HFFc6 (cell line): Measurements from ENCODE around the gene SHC2. TPM values are rescaled to one million over a fixed set of nuclear protein-coding genes. Genes with fewer than 3 reads are reported as not detected.
A peak's percentile ranks its signal among the peaks of the same experiment; 100 is the strongest.

Experiments used
- DNase-seq: peaks from one replicate; pipeline ENCODE4 v3.0.0-alpha.2; 2018
- H3K27ac Mint-ChIP-seq: 2 replicates; pipeline ENCODE4 v1.8.0; 2020; ENCODE audit warnings: mild to moderate bottlenecking, mixed read lengths
- H3K27me3 Mint-ChIP-seq: 2 replicates; pipeline ENCODE4 v1.8.0; 2021; ENCODE audit warnings: mild to moderate bottlenecking, moderate library complexity, mixed read lengths; ENCODE audit not compliant: insufficient read depth
- H3K36me3 Mint-ChIP-seq: 2 replicates; pipeline ENCODE4 v1.8.0; 2021; ENCODE audit warnings: low read depth, mixed read lengths
- H3K4me1 Mint-ChIP-seq: 2 replicates; pipeline ENCODE4 v1.8.0; 2020; ENCODE audit warnings: low read depth, mixed read lengths
- H3K4me3 Mint-ChIP-seq: 2 replicates; pipeline ENCODE4 v1.8.0; 2020; ENCODE audit warnings: mild to moderate bottlenecking, moderate library complexity, mixed read lengths
- H3K9me3 Mint-ChIP-seq: 2 replicates; pipeline ENCODE4 v1.8.0; 2020; ENCODE audit warnings: mild to moderate bottlenecking, mixed read lengths
- CTCF ChIP-seq: fragments of 200-600 bp; sonication (generic); IDR thresholded peaks from 2 replicates; pipeline ENCODE4 v1.5.0; 2021; ENCODE audit warnings: antibody characterized with exemption, mild to moderate bottlenecking
- total RNA-seq, 6 experiments: library from RNA; stranded (reverse); fragmentation: NEBNext Ultra II Directional; extraction: Animal tissue kit (Norgen Biotek cat#: 25700); gene quantifications; 2 replicates in 1 of 6; 3 replicates in 5 of 6; pipeline ENCODE4 v1.2.3, GENCODE V29; 2021

SHC2 gene
- total RNA-seq, 6 experiments from 2014 or later, result not detected

GRCh38 chr19:497491-497868, 36.6 kb upstream of the SHC2 start:
- DNase-seq, result no peak

GRCh38 chr19:496986-497385, 36.2 kb upstream of the SHC2 start:
- Mint-ChIP-seq H3K4me3 (no peak overlapping the region), H3K27me3 (peaks cover 5% of the 10 kb centered on the region), H3K27ac (no peak overlapping the region), H3K9me3 (peaks cover 12% of the 10 kb centered on the region), H3K36me3 (peaks cover 9% of the 10 kb centered on the region; the same call in 1 of the 2 replicates), H3K4me1 (no peaks in the 10 kb centered on the region)
- TF ChIP-seq CTCF, result no peak
- DNase-seq, result no peak

More at GRCh38 chr19:497491-497868, 36.6 kb upstream of the SHC2 start:
- Mint-ChIP-seq H3K9me3 (peaks cover 12% of the 10 kb centered on the region), H3K36me3 (peaks cover 9% of the 10 kb centered on the region; the same call in 1 of the 2 replicates), H3K4me3 (no peak overlapping the region), H3K27me3 (peaks cover 7% of the 10 kb centered on the region), H3K27ac (no peak overlapping the region), H3K4me1 (no peaks in the 10 kb centered on the region)
- TF ChIP-seq CTCF, result no peak

GRCh38 chr19:496112-496665, 35.4 kb upstream of the SHC2 start, which contains the start of gene MADCAM1:
Gene MADCAM1 (plus strand): TSS chr19:496486. CDS start chr19:496500, 14 bp downstream.
- no peaks in the 10 kb centered on the region for H3K4me1 Mint-ChIP-seq
- peaks cover 12% of the 10 kb centered on the region for H3K9me3 Mint-ChIP-seq
- no peak for TF ChIP-seq CTCF
- H3K4me3 Mint-ChIP-seq, result no peak within 1 kb of the TSS
- peaks cover 9% of the 10 kb centered on the region; the same call in 1 of the 2 replicates for H3K36me3 Mint-ChIP-seq
- peaks cover 5% of the 10 kb centered on the region for H3K27me3 Mint-ChIP-seq
- DNase-seq, result no peak
- no peak within 1 kb of the TSS for H3K27ac Mint-ChIP-seq

GRCh38 chr19:495402-496111, 34.7 kb upstream of the SHC2 start:
- peaks cover 12% of the 10 kb centered on the region for H3K9me3 Mint-ChIP-seq
- peaks cover 5% of the 10 kb centered on the region for H3K27me3 Mint-ChIP-seq
- peaks cover 9% of the 10 kb centered on the region; the same call in 1 of the 2 replicates for H3K36me3 Mint-ChIP-seq
- no peaks in the 10 kb centered on the region for H3K4me1 Mint-ChIP-seq
- TF ChIP-seq CTCF, result peak; percentile 87
- H3K27ac Mint-ChIP-seq, result no peak overlapping the region
- no peak overlapping the region for H3K4me3 Mint-ChIP-seq
- DNase-seq, result peak; percentile 28

GRCh38 chr19:495081-495401, 34.2 kb upstream of the SHC2 start:
- Mint-ChIP-seq H3K4me3 (no peak overlapping the region), H3K4me1 (no peaks in the 10 kb centered on the region), H3K27me3 (peaks cover 5% of the 10 kb centered on the region), H3K9me3 (peaks cover 12% of the 10 kb centered on the region), H3K27ac (no peak overlapping the region), H3K36me3 (peaks cover 9% of the 10 kb centered on the region; the same call in 1 of the 2 replicates)
- no peak for TF ChIP-seq CTCF
- DNase-seq, result no peak
